Right lobe of liver (tissue), 4 donors: ENCODE measurements around the gene SCAMP2.

Experiments
- POLR2A ChIP-seq: fragments of 450-650 bp; IDR thresholded peaks from one replicate; pipeline ENCODE4 v1.6.1; 2017; ENCODE audit warnings: antibody characterized with exemption, mild to moderate bottlenecking
- TF ChIP-seq, protein P1 (sequence below), 4 donors: fragments of 200-600 bp in 3 of 4; fragments of 450-650 bp in 1 of 4; IDR thresholded peaks; one replicate each; pipeline versions ENCODE4 v1.5.1 to v1.8.0; 2016 to 2022; ENCODE audit warnings: antibody characterized with exemption in 4 of 4, mild to moderate bottlenecking in 2 of 4
- donor health status: DM: no; HTN: no; CAD: no.
- donor health status: DM: no; HTN: no; CAD: no.
- donor health status: DM: no; HTN: yes; CAD: no.

DNA sequence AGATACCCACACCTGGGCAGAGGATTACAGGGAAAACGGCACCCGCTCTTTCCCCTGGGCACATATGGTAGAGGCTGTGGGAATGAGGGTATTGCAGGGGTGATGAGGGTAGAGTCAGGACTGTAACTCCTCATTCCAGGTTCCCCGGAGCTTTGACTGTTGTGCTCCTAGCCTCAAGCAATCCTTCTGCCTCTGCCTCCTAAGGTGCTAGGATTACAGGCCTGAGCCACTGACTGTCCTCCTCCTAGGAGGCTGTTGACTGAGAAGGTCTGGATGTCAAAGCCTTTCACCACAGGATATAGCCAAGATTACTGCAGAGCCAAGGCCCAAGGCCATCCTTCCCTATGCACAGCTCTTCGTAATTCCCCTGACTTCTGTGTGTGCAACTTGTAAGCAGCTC, 15.6 kb upstream of the SCAMP2 start:
- TF ChIP-seq POLR2A: no peak
- TF ChIP-seq, protein P1, sequence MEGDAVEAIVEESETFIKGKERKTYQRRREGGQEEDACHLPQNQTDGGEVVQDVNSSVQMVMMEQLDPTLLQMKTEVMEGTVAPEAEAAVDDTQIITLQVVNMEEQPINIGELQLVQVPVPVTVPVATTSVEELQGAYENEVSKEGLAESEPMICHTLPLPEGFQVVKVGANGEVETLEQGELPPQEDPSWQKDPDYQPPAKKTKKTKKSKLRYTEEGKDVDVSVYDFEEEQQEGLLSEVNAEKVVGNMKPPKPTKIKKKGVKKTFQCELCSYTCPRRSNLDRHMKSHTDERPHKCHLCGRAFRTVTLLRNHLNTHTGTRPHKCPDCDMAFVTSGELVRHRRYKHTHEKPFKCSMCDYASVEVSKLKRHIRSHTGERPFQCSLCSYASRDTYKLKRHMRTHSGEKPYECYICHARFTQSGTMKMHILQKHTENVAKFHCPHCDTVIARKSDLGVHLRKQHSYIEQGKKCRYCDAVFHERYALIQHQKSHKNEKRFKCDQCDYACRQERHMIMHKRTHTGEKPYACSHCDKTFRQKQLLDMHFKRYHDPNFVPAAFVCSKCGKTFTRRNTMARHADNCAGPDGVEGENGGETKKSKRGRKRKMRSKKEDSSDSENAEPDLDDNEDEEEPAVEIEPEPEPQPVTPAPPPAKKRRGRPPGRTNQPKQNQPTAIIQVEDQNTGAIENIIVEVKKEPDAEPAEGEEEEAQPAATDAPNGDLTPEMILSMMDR (IDR thresholded peaks at IDR 0.05): no peak
